Measurements from ENCODE around the gene IFT20. TPM values are rescaled to one million over a fixed set of nuclear protein-coding genes. Genes with fewer than 3 reads are reported as not detected.

The IFT20 gene
- total RNA-seq, 1 donor from 2014 or later = 47.2 TPM

DNA sequence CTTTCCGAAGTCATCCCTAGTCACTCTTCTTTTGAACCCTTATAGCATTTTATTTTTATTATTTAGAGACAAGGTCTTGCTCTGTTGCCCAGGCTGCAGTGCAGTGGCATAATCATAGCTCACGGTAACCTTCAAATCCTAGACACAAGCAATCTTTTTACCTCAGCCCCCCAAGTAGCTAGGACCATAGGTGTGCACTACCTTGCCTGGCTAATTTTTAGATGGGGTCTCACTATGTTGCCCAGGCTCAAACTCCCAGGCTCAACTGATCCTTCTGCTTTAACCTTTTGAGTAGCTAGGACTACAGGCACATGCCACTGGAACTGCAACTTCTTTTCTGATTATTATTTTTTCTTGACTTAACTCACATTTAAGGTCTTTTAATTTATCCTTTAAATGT is 49.3 kb downstream of the IFT20 start:
- Mint-ChIP-seq H3K4me3 (ENCODE audit: unreplicated experiment) (no peak overlapping the region), H3K4me1 (ENCODE audit: unreplicated experiment) (no peaks in the 10 kb centered on the region), H3K27me3 (ENCODE audit: unreplicated experiment) (no peaks in the 10 kb centered on the region), H3K27ac (ENCODE audit: unreplicated experiment) (no peak overlapping the region), H3K36me3 (ENCODE audit: low read depth, unreplicated experiment) (no peaks in the 10 kb centered on the region), H3K9me3 (ENCODE audit: unreplicated experiment) (no peaks in the 10 kb centered on the region)
- DNase-seq (ENCODE audit: low spot score) = no peak
- TF ChIP-seq, protein P1, sequence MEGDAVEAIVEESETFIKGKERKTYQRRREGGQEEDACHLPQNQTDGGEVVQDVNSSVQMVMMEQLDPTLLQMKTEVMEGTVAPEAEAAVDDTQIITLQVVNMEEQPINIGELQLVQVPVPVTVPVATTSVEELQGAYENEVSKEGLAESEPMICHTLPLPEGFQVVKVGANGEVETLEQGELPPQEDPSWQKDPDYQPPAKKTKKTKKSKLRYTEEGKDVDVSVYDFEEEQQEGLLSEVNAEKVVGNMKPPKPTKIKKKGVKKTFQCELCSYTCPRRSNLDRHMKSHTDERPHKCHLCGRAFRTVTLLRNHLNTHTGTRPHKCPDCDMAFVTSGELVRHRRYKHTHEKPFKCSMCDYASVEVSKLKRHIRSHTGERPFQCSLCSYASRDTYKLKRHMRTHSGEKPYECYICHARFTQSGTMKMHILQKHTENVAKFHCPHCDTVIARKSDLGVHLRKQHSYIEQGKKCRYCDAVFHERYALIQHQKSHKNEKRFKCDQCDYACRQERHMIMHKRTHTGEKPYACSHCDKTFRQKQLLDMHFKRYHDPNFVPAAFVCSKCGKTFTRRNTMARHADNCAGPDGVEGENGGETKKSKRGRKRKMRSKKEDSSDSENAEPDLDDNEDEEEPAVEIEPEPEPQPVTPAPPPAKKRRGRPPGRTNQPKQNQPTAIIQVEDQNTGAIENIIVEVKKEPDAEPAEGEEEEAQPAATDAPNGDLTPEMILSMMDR (IDR thresholded peaks at IDR 0.05; ENCODE audit: unreplicated experiment) = no peak

DNA sequence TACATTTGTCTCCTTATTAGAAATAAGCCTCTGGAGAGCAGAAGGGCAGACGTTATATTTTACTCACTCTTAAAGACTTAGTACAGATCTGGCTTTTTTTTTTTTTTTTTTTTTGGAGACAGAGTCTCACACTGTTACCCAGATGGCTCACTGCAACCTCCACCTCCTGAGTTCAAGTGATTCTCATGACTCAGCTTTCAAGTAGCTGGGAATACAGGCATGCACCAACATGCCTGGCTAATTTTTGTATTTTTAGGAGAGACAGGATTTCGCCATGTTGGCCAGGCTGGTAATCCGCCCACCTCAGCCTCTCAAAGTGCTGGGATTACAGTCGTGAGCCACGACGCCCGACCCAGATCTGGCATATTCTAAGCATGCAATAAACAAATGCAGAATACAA is 52.7 kb downstream of the IFT20 start:
- H3K27ac Mint-ChIP-seq (ENCODE audit: unreplicated experiment) = no peak overlapping the region

DNA sequence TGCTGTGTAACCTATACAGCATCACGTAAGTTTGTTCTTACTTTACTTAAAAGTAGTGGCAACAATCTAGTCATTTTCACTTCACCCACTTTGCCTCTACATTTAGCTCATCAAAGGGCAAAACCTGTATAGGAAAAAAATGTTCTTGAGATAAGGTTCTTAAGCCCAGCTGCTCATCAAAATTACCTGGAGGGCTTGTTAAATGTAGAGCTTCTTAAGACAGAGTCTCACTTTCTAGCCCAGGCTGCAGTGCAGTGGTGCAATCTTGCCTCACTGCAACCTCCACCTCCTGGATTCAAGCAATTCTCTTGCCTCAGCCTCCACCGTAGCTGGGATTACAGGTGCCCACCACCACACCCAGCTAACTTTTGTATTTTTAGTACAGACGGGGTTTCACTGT is 54.4 kb downstream of the IFT20 start:
- H3K4me3 Mint-ChIP-seq (ENCODE audit: unreplicated experiment) = no peak overlapping the region

More for the DNA sequence above, 52.7 kb downstream of the IFT20 start:
- H3K4me3 Mint-ChIP-seq (ENCODE audit: unreplicated experiment) = no peak overlapping the region
- TF ChIP-seq, protein P1 (IDR thresholded peaks at IDR 0.05; ENCODE audit: unreplicated experiment) = no peak
- H3K4me1 Mint-ChIP-seq (ENCODE audit: unreplicated experiment) = no peaks in the 10 kb centered on the region
- H3K9me3 Mint-ChIP-seq (ENCODE audit: unreplicated experiment) = no peaks in the 10 kb centered on the region
- DNase-seq (ENCODE audit: low spot score) = no peak
- H3K27me3 Mint-ChIP-seq (ENCODE audit: unreplicated experiment) = no peaks in the 10 kb centered on the region
- H3K36me3 Mint-ChIP-seq (ENCODE audit: low read depth, unreplicated experiment) = no peaks in the 10 kb centered on the region

DNA sequence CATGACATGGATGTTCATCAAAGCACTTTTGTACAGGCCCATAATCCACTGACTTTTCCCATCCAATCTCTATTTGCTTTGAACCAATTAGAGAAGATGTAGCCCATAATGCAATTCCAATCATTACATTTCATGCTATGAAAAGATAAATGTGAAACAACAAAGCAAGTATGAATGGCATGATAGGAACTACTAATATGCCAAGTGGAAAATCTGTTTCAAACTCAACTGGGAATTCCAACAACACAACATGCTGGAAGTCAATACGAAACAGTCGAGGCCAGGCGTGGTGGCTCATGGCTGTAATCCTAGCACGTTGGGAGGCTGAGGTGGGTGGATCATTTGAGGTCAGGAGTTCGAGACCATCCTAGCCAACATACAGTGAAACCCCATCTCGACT is 55.9 kb downstream of the IFT20 start:
- no peak for DNase-seq (ENCODE audit: low spot score)
- no peaks in the 10 kb centered on the region for H3K4me1 Mint-ChIP-seq (ENCODE audit: unreplicated experiment)
- no peak overlapping the region for H3K27ac Mint-ChIP-seq (ENCODE audit: unreplicated experiment)
- H3K9me3 Mint-ChIP-seq (ENCODE audit: unreplicated experiment) = no peaks in the 10 kb centered on the region
- H3K4me3 Mint-ChIP-seq (ENCODE audit: unreplicated experiment) = no peak overlapping the region
- H3K27me3 Mint-ChIP-seq (ENCODE audit: unreplicated experiment) = no peaks in the 10 kb centered on the region
- TF ChIP-seq, protein P1 (IDR thresholded peaks at IDR 0.05; ENCODE audit: unreplicated experiment) = no peak
- H3K36me3 Mint-ChIP-seq (ENCODE audit: low read depth, unreplicated experiment) = no peaks in the 10 kb centered on the region

More for the DNA sequence above, 54.4 kb downstream of the IFT20 start:
- Mint-ChIP-seq H3K9me3 (ENCODE audit: unreplicated experiment) (no peaks in the 10 kb centered on the region), H3K36me3 (ENCODE audit: low read depth, unreplicated experiment) (no peaks in the 10 kb centered on the region), H3K27me3 (ENCODE audit: unreplicated experiment) (no peaks in the 10 kb centered on the region), H3K27ac (ENCODE audit: unreplicated experiment) (no peak overlapping the region), H3K4me1 (ENCODE audit: unreplicated experiment) (no peaks in the 10 kb centered on the region)
- TF ChIP-seq, protein P1 (IDR thresholded peaks at IDR 0.05; ENCODE audit: unreplicated experiment) = no peak
- DNase-seq (ENCODE audit: low spot score) = no peak

Small RNA genes lying within 50 kb of the gene (microRNA-seq; reads per million reads assigned to microRNA genes)
- gene MIR4723 (ENCODE audit: unreplicated experiment) = 3.5 reads per million, percentile 41 among the genes with 10 or more reads in this experiment

Other genes with a start within 250 kb of the IFT20 start
- 59.4 TPM for gene TMEM97, start 16.3 kb downstream of the IFT20 start, total RNA-seq (ENCODE audit: unreplicated experiment)
- gene TNFAIP1, start 289 bp upstream of the IFT20 start, total RNA-seq (ENCODE audit: unreplicated experiment) = 104 TPM
- gene POLDIP2, start 22.1 kb upstream of the IFT20 start, total RNA-seq (ENCODE audit: unreplicated experiment) = 57.2 TPM
- not detected for gene SEBOX, start 29.7 kb upstream of the IFT20 start, total RNA-seq (ENCODE audit: unreplicated experiment)
- gene VTN, start 34.8 kb upstream of the IFT20 start, total RNA-seq (ENCODE audit: unreplicated experiment) = not detected
- 5.8 TPM for gene SARM1, start 36.2 kb upstream of the IFT20 start, total RNA-seq (ENCODE audit: unreplicated experiment)
- 5.3 TPM for gene SLC46A1, start 70.7 kb upstream of the IFT20 start, total RNA-seq (ENCODE audit: unreplicated experiment)
- not detected for gene SLC13A2, start 138.2 kb upstream of the IFT20 start, total RNA-seq (ENCODE audit: unreplicated experiment)
- not detected for gene FOXN1, start 170.9 kb upstream of the IFT20 start, total RNA-seq (ENCODE audit: unreplicated experiment)
- gene UNC119, start 217.2 kb upstream of the IFT20 start, total RNA-seq (ENCODE audit: unreplicated experiment) = 47.2 TPM
- gene PIGS, start 236.1 kb upstream of the IFT20 start, total RNA-seq (ENCODE audit: unreplicated experiment) = 53.6 TPM
- gene ALDOC, start 241.4 kb upstream of the IFT20 start, total RNA-seq (ENCODE audit: unreplicated experiment) = 18.3 TPM